HepG2 (cell line): ENCODE measurements around the gene PRPSAP1. TPM values are rescaled to one million over a fixed set of nuclear protein-coding genes. Genes with fewer than 3 reads are reported as not detected.

ENCODE experiments used
- BHLHE40 ChIP-seq: IDR thresholded peaks from 2 replicates; pipeline ENCODE4 v1.6.1; 2011; ENCODE audit warnings: low read length, improper control_type of control experiment
- CREB3 ChIP-seq: sonication (generic); formaldehyde crosslinking; IDR thresholded peaks from 2 replicates; pipeline ENCODE4 v1.5.0; 2020; ENCODE audit warnings: missing genetic modification reagents
- DNMT1 ChIP-seq: sonication (generic); formaldehyde crosslinking; IDR thresholded peaks from 2 replicates; pipeline ENCODE4 v1.5.1; 2020; ENCODE audit warnings: mild to moderate bottlenecking, missing genetic modification reagents
- ELF3 ChIP-seq: IDR thresholded peaks from 2 replicates; pipeline ENCODE4 v1.6.1; 2016; ENCODE audit warnings: missing genetic modification reagents, missing compliant biosample characterization
- GLMP ChIP-seq: sonication (generic); formaldehyde crosslinking; IDR thresholded peaks from 2 replicates; pipeline ENCODE4 v1.9.0; 2021; ENCODE audit warnings: missing genetic modification reagents, mild to moderate bottlenecking, borderline replicate concordance
- JUND ChIP-seq: sonication (generic); formaldehyde crosslinking; IDR thresholded peaks from 2 replicates; pipeline ENCODE4 v1.8.0; 2022; ENCODE audit warnings: mild to moderate bottlenecking, missing genetic modification reagents
- MAFK ChIP-seq, 2 experiments: IDR thresholded peaks in 1 of 2; conservative IDR thresholded peaks in 1 of 2; 2 replicates each; pipeline ENCODE4 v1.6.1; 2011; ENCODE audit warnings: improper control_type of control experiment in 2 of 2, low read length in 2 of 2
- MBD4 ChIP-seq: IDR thresholded peaks from 2 replicates; pipeline ENCODE4 v1.6.1; 2012; ENCODE audit warnings: low read length, inconsistent platforms, borderline replicate concordance
- MLXIP ChIP-seq: sonication (generic); formaldehyde crosslinking; IDR thresholded peaks from 2 replicates; pipeline ENCODE4 v1.9.0; 2021; ENCODE audit warnings: missing genetic modification reagents, borderline replicate concordance
- MNT ChIP-seq: fragments of 450-650 bp; IDR thresholded peaks from 2 replicates; pipeline ENCODE4 v1.6.1; 2016
- MYNN ChIP-seq: sonication (generic); formaldehyde crosslinking; IDR thresholded peaks from 2 replicates; pipeline ENCODE4 v1.4.0; 2020; ENCODE audit warnings: mild to moderate bottlenecking, low read depth, missing genetic modification reagents
- NR2C2 ChIP-seq: sonication (generic); formaldehyde crosslinking; IDR thresholded peaks from 2 replicates; pipeline ENCODE4 v1.4.0; 2020; ENCODE audit warnings: missing genetic modification reagents, mild to moderate bottlenecking, moderate library complexity, borderline replicate concordance
- PREB ChIP-seq: sonication (generic); formaldehyde crosslinking; IDR thresholded peaks from 2 replicates; pipeline ENCODE4 v1.4.0; 2020; ENCODE audit warnings: missing genetic modification reagents
- RFXAP ChIP-seq: sonication (generic); formaldehyde crosslinking; IDR thresholded peaks from 2 replicates; pipeline ENCODE4 v1.4.0; 2020; ENCODE audit warnings: missing genetic modification reagents, borderline replicate concordance
- TEAD2 ChIP-seq: sonication (generic); formaldehyde crosslinking; IDR thresholded peaks from 2 replicates; pipeline ENCODE4 v1.9.0; 2021; ENCODE audit warnings: missing genetic modification reagents
- XBP1 ChIP-seq: sonication (generic); formaldehyde crosslinking; IDR thresholded peaks from 2 replicates; pipeline ENCODE4 v1.5.0; 2020; ENCODE audit warnings: missing genetic modification reagents
- ZKSCAN5 ChIP-seq: sonication (generic); formaldehyde crosslinking; IDR thresholded peaks from 2 replicates; pipeline ENCODE4 v1.5.1; 2020; ENCODE audit warnings: mild to moderate bottlenecking, missing genetic modification reagents
- ZNF121 ChIP-seq: sonication (generic); formaldehyde crosslinking; IDR thresholded peaks from 2 replicates; pipeline ENCODE4 v1.5.0; 2020; ENCODE audit warnings: mild to moderate bottlenecking, missing genetic modification reagents
- ZNF207 ChIP-seq: fragments of 450-650 bp; IDR thresholded peaks from 2 replicates; pipeline ENCODE4 v1.6.1; 2016; ENCODE audit warnings: antibody characterized with exemption, borderline replicate concordance
- ZNF264 ChIP-seq: sonication (generic); formaldehyde crosslinking; IDR thresholded peaks from 2 replicates; pipeline ENCODE4 v1.4.0; 2020; ENCODE audit warnings: missing genetic modification reagents
- ZNF510 ChIP-seq: sonication (generic); formaldehyde crosslinking; IDR thresholded peaks from 2 replicates; pipeline ENCODE4 v1.4.0; 2020; ENCODE audit warnings: low read depth, mild to moderate bottlenecking, missing genetic modification reagents
- ZNF589 ChIP-seq: sonication (generic); formaldehyde crosslinking; conservative IDR thresholded peaks from 2 replicates; pipeline ENCODE4 v1.8.0; 2022; ENCODE audit warnings: mild to moderate bottlenecking, moderate library complexity, missing genetic modification reagents
- ZNF792 ChIP-seq: IDR thresholded peaks from 2 replicates; pipeline ENCODE4 v1.6.1; 2016
- polyA plus RNA-seq, 8 experiments: library from polyadenylated mRNA; depleted of rRNA in 3 of 8; stranded (reverse) in 7 of 8; unstranded in 1 of 8; fragments of >200 nt; fragmentation: Illumina TruSeq in 4 of 8; extraction: Trizol in 4 of 8; gene quantifications; 2 replicates each; pipeline versions ENCODE4 v1.2.1 to v1.2.3, GENCODE V29; 2011 to 2016; ENCODE audit warnings: low read depth in 4 of 8, missing spikeins in 1 of 8, mixed read lengths in 1 of 8; ENCODE audit not compliant: insufficient read depth in 1 of 8
- total RNA-seq, 5 experiments: library from RNA; depleted of rRNA; stranded (reverse); fragments of >200 nt; fragmentation: Illumina TruSeq; extraction: Trizol; gene quantifications; 2 replicates each; pipeline ENCODE4 v1.2.3, GENCODE V29; 2016; ENCODE audit warnings: low read depth in 1 of 5

The PRPSAP1 gene
- total and polyA plus RNA-seq, 2 of the 13 experiments (the other 11 are each of a cell fraction or from before 2014, with no cell fraction given): 91.1 to 314 TPM

GRCh38 chr17:76385892-76386786 lies 32.4 kb upstream of the PRPSAP1 start (continued):
- TF ChIP-seq ELF3 (CRISPR knock-in tag) (peak; percentile 80), MYNN (peak; percentile 86), TEAD2 (peak; percentile 99), BHLHE40 (peak; percentile 95), ZNF792 (CRISPR knock-in tag) (peak; percentile 85), MAFK (conservative IDR thresholded peaks at IDR 0.05 in 1 of 2, IDR thresholded peaks at IDR 0.05 in 1 of 2; ENCODE audit: low read length in 2 of 2) (no peak), DNMT1 (CRISPR knock-in tag) (no peak; the same call in 1 of the 2 replicates), CREB3 (CRISPR knock-in tag) (peak; percentile 100), JUND (CRISPR knock-in tag) (no peak), RFXAP (peak; percentile 84; the same call in 1 of the 2 replicates), NR2C2 (CRISPR knock-in tag) (peak; percentile 79), ZKSCAN5 (CRISPR knock-in tag) (no peak), MBD4 (no peak), MNT (peak; percentile 41), PREB (CRISPR knock-in tag) (peak; percentile 99), MLXIP (CRISPR knock-in tag) (peak; percentile 97), ZNF589 (CRISPR knock-in tag) (peak; percentile 97), ZNF510 (CRISPR knock-in tag) (peak; percentile 95), XBP1 (CRISPR knock-in tag) (peak; percentile 97), ZNF264 (peak; percentile 95), ZNF207 (no peak), GLMP (0 out of 2 replicates have a peak, but pooled peaks have one; percentile 37), ZNF121 (CRISPR knock-in tag) (peak; percentile 40; the same call in 1 of the 2 replicates)
